ENCODE results near the gene SYCP1.

SYCP1 gene

GRCh38 chr1:114926607-114927006 is 71.9 kb downstream of the SYCP1 start:
- Mint-ChIP-seq H3K36me3 (ENCODE audit: low read depth) (no peaks in the 10 kb centered on the region), H3K4me1 (peaks cover 6% of the 10 kb centered on the region), H3K27me3 (ENCODE audit: low read depth) (no peaks in the 10 kb centered on the region), H3K4me3 (no peak overlapping the region), H3K27ac (no peak overlapping the region), H3K9me3 (peaks cover 5% of the 10 kb centered on the region)
- TF ChIP-seq CTCF (IDR thresholded peaks at IDR 0.05; ENCODE audit: unreplicated experiment in 3 of 3): no peak

- peaks cover 8% of the 10 kb centered on the region for H3K9me3 Mint-ChIP-seq
- H3K36me3 Mint-ChIP-seq (ENCODE audit: low read depth): no peaks in the 10 kb centered on the region
- no peaks in the 10 kb centered on the region for H3K27me3 Mint-ChIP-seq (ENCODE audit: low read depth)
- no peak overlapping the region for H3K27ac Mint-ChIP-seq
- H3K4me3 Mint-ChIP-seq: no peak overlapping the region
- no peak for TF ChIP-seq CTCF (IDR thresholded peaks at IDR 0.05; ENCODE audit: unreplicated experiment in 3 of 3)
- H3K4me1 Mint-ChIP-seq: peaks cover 6% of the 10 kb centered on the region
These were observed 72.7 kb downstream of the SYCP1 start for GRCh38 chr1:114927401-114927800.

- H3K9me3 Mint-ChIP-seq: peaks cover 9% of the 10 kb centered on the region
- no peak overlapping the region for H3K27ac Mint-ChIP-seq
- H3K27me3 Mint-ChIP-seq (ENCODE audit: low read depth): peaks cover 3% of the 10 kb centered on the region
- H3K36me3 Mint-ChIP-seq (ENCODE audit: low read depth): no peaks in the 10 kb centered on the region
- H3K4me1 Mint-ChIP-seq: no peaks in the 10 kb centered on the region
- no peak overlapping the region for H3K4me3 Mint-ChIP-seq
- peak in 1 of 3 experiments; percentile 39 for TF ChIP-seq CTCF (IDR thresholded peaks at IDR 0.05; ENCODE audit: unreplicated experiment in 3 of 3)
These were observed 101.9 kb downstream of the SYCP1 start for GRCh38 chr1:114956570-114956969.

GRCh38 chr1:114959423-114959822 is 104.8 kb downstream of the SYCP1 start:
- Mint-ChIP-seq H3K4me1 (no peaks in the 10 kb centered on the region), H3K36me3 (ENCODE audit: low read depth) (no peaks in the 10 kb centered on the region), H3K4me3 (no peak overlapping the region), H3K27me3 (ENCODE audit: low read depth) (peaks cover 6% of the 10 kb centered on the region), H3K27ac (no peak overlapping the region), H3K9me3 (peaks cover 10% of the 10 kb centered on the region)
- no peak for TF ChIP-seq CTCF (IDR thresholded peaks at IDR 0.05; ENCODE audit: unreplicated experiment in 3 of 3)

GRCh38 chr1:114976891-114977290 is 122.2 kb downstream of the SYCP1 start:
- Mint-ChIP-seq H3K27me3 (ENCODE audit: low read depth) (no peaks in the 10 kb centered on the region), H3K27ac (no peak overlapping the region), H3K9me3 (peaks cover 3% of the 10 kb centered on the region), H3K4me3 (no peak overlapping the region), H3K4me1 (no peaks in the 10 kb centered on the region), H3K36me3 (ENCODE audit: low read depth) (no peaks in the 10 kb centered on the region)
- no peak for TF ChIP-seq CTCF (IDR thresholded peaks at IDR 0.05; ENCODE audit: unreplicated experiment in 3 of 3)

GRCh38 chr1:114979278-114979891 is 124.7 kb downstream of the SYCP1 start:
- Mint-ChIP-seq H3K27ac (no peak overlapping the region), H3K9me3 (peaks cover 12% of the 10 kb centered on the region), H3K36me3 (ENCODE audit: low read depth) (no peaks in the 10 kb centered on the region), H3K27me3 (ENCODE audit: low read depth) (no peaks in the 10 kb centered on the region), H3K4me1 (no peaks in the 10 kb centered on the region), H3K4me3 (no peak overlapping the region)
- TF ChIP-seq CTCF (IDR thresholded peaks at IDR 0.05; ENCODE audit: unreplicated experiment in 3 of 3): peak; percentile 85 to 92 (median 86)

Data from nephron (organoid).